AG10803 (cell line): ENCODE data around the gene LILRB2.
"Not testable (repeated sequence)": the region's sequence is repeated elsewhere in the genome, so short reads cannot be mapped to it uniquely, and the experiment has no call there.

Experiments
- DNase-seq: peaks from one replicate; pipeline ENCODE4 v3.0.0; 2010; ENCODE audit warnings: low read depth
- H3K4me3 ChIP-seq: 2 replicates; pipeline ENCODE4 v1.5.1; 2011; ENCODE audit warnings: mild to moderate bottlenecking, low read length, control low read depth
- CTCF ChIP-seq: conservative IDR thresholded peaks from 2 replicates; pipeline ENCODE4 v1.5.1; 2011; ENCODE audit warnings: mild to moderate bottlenecking, low read length, control low read depth, inconsistent platforms

LILRB2 gene

GRCh38 chr19:54252845-54253244 lies 28.1 kb downstream of the LILRB2 start:
- no peak for TF ChIP-seq CTCF
- no peak overlapping the region for H3K4me3 ChIP-seq
- no peak for DNase-seq

- no peak for TF ChIP-seq CTCF
- no peak overlapping the region for H3K4me3 ChIP-seq
- no peak for DNase-seq
Measured at GRCh38 chr19:54252243-54252642, 28.7 kb downstream of the LILRB2 start.

- H3K4me3 ChIP-seq, result no peak overlapping the region
- TF ChIP-seq CTCF, result no peak
- DNase-seq, result no peak
Measured at GRCh38 chr19:54248016-54248601, 32.8 kb downstream of the LILRB2 start.

GRCh38 chr19:54247106-54247930 lies 33.6 kb downstream of the LILRB2 start:
- H3K4me3 ChIP-seq, result no peak overlapping the region

GRCh38 chr19:54245936-54246335 lies 35.0 kb downstream of the LILRB2 start:
- DNase-seq, result no peak
- H3K4me3 ChIP-seq, result no peak overlapping the region
- TF ChIP-seq CTCF, result no peak

More at GRCh38 chr19:54247106-54247930, 33.6 kb downstream of the LILRB2 start:
- DNase-seq, result no peak
- TF ChIP-seq CTCF, result no peak

- H3K4me3 ChIP-seq, DNase-seq: not testable (repeated sequence)
Measured at GRCh38 chr19:54243809-54244208, 37.1 kb downstream of the LILRB2 start.

- not testable (repeated sequence) for H3K4me3 ChIP-seq, DNase-seq
Measured at GRCh38 chr19:54242646-54243045, 38.3 kb downstream of the LILRB2 start, which contains the start of gene LILRA6. Gene LILRA6 (minus strand): TSS chr19:54242790.

GRCh38 chr19:54242234-54242633 lies 38.7 kb downstream of the LILRB2 start:
- not testable (repeated sequence) for DNase-seq

GRCh38 chr19:54240372-54241336 lies 40.3 kb downstream of the LILRB2 start:
- not testable (repeated sequence) for DNase-seq, H3K4me3 ChIP-seq

More at GRCh38 chr19:54242234-54242633, 38.7 kb downstream of the LILRB2 start:
- not testable (repeated sequence) for H3K4me3 ChIP-seq

- not testable (repeated sequence) for DNase-seq, H3K4me3 ChIP-seq
Measured at GRCh38 chr19:54239491-54240371, 41.2 kb downstream of the LILRB2 start.
